K562 (cell line): ENCODE results near the gene CNGB1. TPM values are rescaled to one million over a fixed set of nuclear protein-coding genes. Genes with fewer than 3 reads are reported as not detected.

Source experiments
- ATAC-seq: fragments of 200-7000 bp; cut with Tn5 transposase; 3 replicates; pipeline ENCODE4 v1.9.1; 2020; ENCODE audit warnings: moderate library complexity
- BruUV-seq: library from RNA; stranded (reverse); fragments of 400-500 nt; replicated peaks from 2 replicates; lab custom pipeline; 2021; lab: Mats Ljungman, UMichigan
- CTCF ChIA-PET: fragments of 300-600 bp; formaldehyde crosslinking; extraction: SDS; loops from one replicate; lab custom pipeline; 2021; ENCODE audit warnings: low intra/inter-chr PET ratio; lab: Yijun Ruan, JAX
- POLR2A ChIA-PET: fragments of 300-600, 350-650 bp; sonication (Branson Sonifier 250); formaldehyde crosslinking; extraction: SDS; loops from one replicate; lab custom pipeline; 2021; ENCODE audit warnings: antibody characterized with exemption, inconsistent platforms; lab: Yijun Ruan, JAX
- DNase-seq, 4 experiments: peaks; one replicate each; pipeline versions ENCODE4 v3.0.0 to v3.0.0-alpha.2; 2011 to 2018; ENCODE audit warnings: low spot score in 3 of 4, mixed read lengths in 3 of 4; ENCODE audit errors: extremely low read depth in 1 of 4
- FAIRE-seq: peaks from 2 replicates; lab custom pipeline; 2011; peaks lifted over from hg19 to GRCh38; lab: Jason Lieb, UNC
- H2AFZ ChIP-seq: 2 replicates; pipeline ENCODE4 v1.6.0; 2011; ENCODE audit warnings: low read depth, low read length, control low read depth, inconsistent platforms
- H3K27ac ChIP-seq: fragments of 200-600 bp; 3 replicates; pipeline ENCODE4 v1.8.0; 2011; ENCODE audit warnings: low read depth, mild to moderate bottlenecking, control low read depth, inconsistent platforms, low read length, moderate library complexity, mixed read lengths; ENCODE audit errors: extremely low read depth
- H3K27me3 ChIP-seq, 2 experiments: fragments of 300-600 bp in 1 of 2; 2 replicates in 1 of 2; 3 replicates in 1 of 2; pipeline versions ENCODE4 v1.6.0 to v1.8.0; 2011; ENCODE audit warnings: inconsistent platforms in 2 of 2, low read length in 2 of 2, mild to moderate bottlenecking in 1 of 2, mixed read lengths in 1 of 2, moderate library complexity in 1 of 2; ENCODE audit not compliant: control insufficient read depth in 2 of 2, insufficient read depth in 2 of 2
- H3K36me3 ChIP-seq: fragments of 300-600 bp; 3 replicates; pipeline ENCODE4 v1.8.0; 2011; ENCODE audit warnings: mild to moderate bottlenecking, low read length, inconsistent platforms; ENCODE audit not compliant: control insufficient read depth, insufficient read depth
- H3K4me1 ChIP-seq, 2 experiments: fragments of 200-600 bp in 1 of 2; replicated peaks in 1 of 2; 2 replicates in 1 of 2; 3 replicates in 1 of 2; pipeline versions ENCODE4 v1.5.1 to v1.8.0; 2011; ENCODE audit warnings: inconsistent platforms in 2 of 2, low read length in 2 of 2, mild to moderate bottlenecking in 1 of 2, mixed read lengths in 1 of 2, moderate library complexity in 1 of 2; ENCODE audit not compliant: control insufficient read depth in 2 of 2, insufficient read depth in 2 of 2
- H3K4me2 ChIP-seq: 2 replicates; pipeline ENCODE4 v1.6.1; 2011; ENCODE audit warnings: low read length, control low read depth, inconsistent platforms, mixed read lengths; ENCODE audit not compliant: insufficient read depth
- H3K4me3 ChIP-seq: fragments of 200-600 bp; sonication (generic), shearing (Covaris generic); 2 replicates; pipeline ENCODE4 v1.5.1; 2016; ENCODE audit warnings: control low read depth, inconsistent platforms
- H3K79me2 ChIP-seq: fragments of 200-600 bp; 3 replicates; pipeline ENCODE4 v1.8.0; 2011; ENCODE audit warnings: low read length, inconsistent platforms; ENCODE audit not compliant: control insufficient read depth, insufficient read depth
- H3K9ac ChIP-seq, 2 experiments: 2 replicates each; pipeline versions ENCODE4 v1.6.0 to v1.6.1; 2011; ENCODE audit warnings: low read depth in 2 of 2, low read length in 2 of 2, control low read depth in 1 of 2, inconsistent platforms in 1 of 2, mild to moderate bottlenecking in 1 of 2, mixed read lengths in 1 of 2; ENCODE audit not compliant: insufficient read depth in 1 of 2
- H3K9me1 ChIP-seq: one replicate; pipeline ENCODE4 v1.6.0; 2011; ENCODE audit warnings: inconsistent platforms, mild to moderate bottlenecking, low read length, moderate library complexity; ENCODE audit not compliant: control insufficient read depth, insufficient read depth
- H3K9me3 ChIP-seq: replicated peaks from 2 replicates; pipeline ENCODE4 v1.5.1; 2011; ENCODE audit warnings: low read depth, low read length, inconsistent platforms; ENCODE audit not compliant: control insufficient read depth, insufficient read depth
- H4K20me1 ChIP-seq: replicated peaks from 2 replicates; pipeline ENCODE4 v1.6.1; 2011; ENCODE audit warnings: low read length, inconsistent platforms, mixed read lengths; ENCODE audit not compliant: control insufficient read depth, insufficient read depth
- CTBP1 ChIP-seq: fragments of 450-650 bp; IDR thresholded peaks from 2 replicates; pipeline ENCODE4 v1.6.1; 2016; ENCODE audit warnings: borderline replicate concordance
- CXXC5 ChIP-seq: fragments of 250-450 bp; sonication (Bioruptor Pico); IDR thresholded peaks from 2 replicates; pipeline ENCODE4 v1.8.0; 2022; ENCODE audit warnings: inconsistent platforms, mild to moderate bottlenecking, moderate library complexity
- GATAD2A ChIP-seq: fragments of 450-650 bp; IDR thresholded peaks from 2 replicates; pipeline ENCODE4 v1.6.1; 2017
- HLTF ChIP-seq: fragments of 450-650 bp; IDR thresholded peaks from 2 replicates; pipeline ENCODE4 v1.6.1; 2016
- KAT2B ChIP-seq: IDR thresholded peaks from one replicate; pipeline ENCODE4 v1.6.1; 2012; ENCODE audit warnings: low read depth, mild to moderate bottlenecking, control low read depth, inconsistent platforms, low read length, moderate library complexity
- MAFF ChIP-seq: IDR thresholded peaks from 2 replicates; pipeline ENCODE4 v1.6.1; 2012; ENCODE audit warnings: low read length, improper control_type of control experiment
- MAZ ChIP-seq, 2 experiments: fragments of 450-650 bp in 1 of 2; sonication (generic) in 1 of 2; formaldehyde crosslinking; IDR thresholded peaks in 1 of 2; conservative IDR thresholded peaks in 1 of 2; 2 replicates each; pipeline versions ENCODE4 v1.4.0 to v1.5.0; 2020; ENCODE audit warnings: mild to moderate bottlenecking in 1 of 2, missing genetic modification reagents in 1 of 2
- MTA3 ChIP-seq: fragments of 450-650 bp; formaldehyde crosslinking; IDR thresholded peaks from 2 replicates; pipeline ENCODE4 v1.6.1; 2017; ENCODE audit warnings: mild to moderate bottlenecking, borderline replicate concordance
- MYC ChIP-seq, 2 experiments: fragments of 250-450 bp in 1 of 2; sonication (Bioruptor Pico) in 1 of 2; IDR thresholded peaks; 2 replicates each; pipeline versions ENCODE4 v1.5.1 to v1.6.1; 2012 to 2021; ENCODE audit warnings: low read depth in 2 of 2, borderline replicate concordance in 1 of 2, improper control_type of control experiment in 1 of 2, low read length in 1 of 2, mild to moderate bottlenecking in 1 of 2, moderate library complexity in 1 of 2
- NCOA4 ChIP-seq: fragments of 450-650 bp; IDR thresholded peaks from 2 replicates; pipeline ENCODE4 v1.6.1; 2018; ENCODE audit warnings: mild to moderate bottlenecking; ENCODE audit not compliant: partially characterized antibody
- PHF20 ChIP-seq: fragments of 450-650 bp; IDR thresholded peaks from 2 replicates; pipeline ENCODE4 v1.6.1; 2018; ENCODE audit not compliant: partially characterized antibody
- RAD21 ChIP-seq, 2 experiments: fragments of 250-450 bp in 1 of 2; fragments of 450-650 bp in 1 of 2; sonication (Bioruptor Pico) in 1 of 2; formaldehyde crosslinking in 1 of 2; IDR thresholded peaks in 1 of 2; conservative IDR thresholded peaks in 1 of 2; 2 replicates each; pipeline versions ENCODE4 v1.4.0 to v1.8.0; 2020 to 2022; ENCODE audit warnings: mild to moderate bottlenecking in 2 of 2, moderate library complexity in 1 of 2
- SMARCA5 ChIP-seq: fragments of 450-650 bp; IDR thresholded peaks from 2 replicates; pipeline ENCODE4 v1.6.1; 2016
- TBL1XR1 ChIP-seq, 2 experiments: IDR thresholded peaks; 2 replicates each; pipeline ENCODE4 v1.6.1; 2012; ENCODE audit warnings: improper control_type of control experiment in 2 of 2, low read length in 2 of 2, mild to moderate bottlenecking in 1 of 2
- ZNF253 ChIP-seq: fragments of 250-450 bp; sonication (Bioruptor Pico); conservative IDR thresholded peaks from 2 replicates; pipeline ENCODE4 v1.6.1; 2021; ENCODE audit warnings: mild to moderate bottlenecking
- WGBS: fragments of 100-300 bp; shearing (Covaris generic); methylation state at CpG from one replicate; pipeline ENCODE4 v1.1.6; 2016; ENCODE audit warnings: low coverage, mixed read lengths; ENCODE audit not compliant: insufficient coverage; ENCODE audit errors: missing lambda C conversion rate; 5-methylcytosine and 5-hydroxymethylcytosine counted together
- in situ Hi-C: fragments of 300-500 bp; cut with MboI; formaldehyde crosslinking; loops from 4 replicates; pipeline ENCODE4 v1.15.0; 2018; ENCODE audit warnings: inconsistent platforms, mixed read lengths
- intact Hi-C: fragments of 100-400 bp; cut with micrococcal nuclease; formaldehyde crosslinking; loops from 2 replicates; pipeline ENCODE4 v1.14.2; 2022
- polyA plus RNA-seq, 8 experiments: library from polyadenylated mRNA; depleted of rRNA in 4 of 8; stranded (reverse) in 5 of 8; unstranded in 3 of 8; fragments of >200 nt; fragmentation: Nextera tagmentation in 2 of 8; fragmentation: Illumina TruSeq in 1 of 8; extraction: Ambion mirVana in 2 of 8; extraction: Trizol in 1 of 8; gene quantifications; 2 replicates each; pipeline versions ENCODE4 v1.2.1 to v1.2.3, GENCODE V29; 2011 to 2014; ENCODE audit warnings: inconsistent platforms in 1 of 8, missing spikeins in 1 of 8
- total RNA-seq, 7 experiments: library from RNA; depleted of rRNA in 6 of 7; stranded (reverse); fragments of >200 nt in 6 of 7; fragmentation: Illumina TruSeq in 2 of 7; extraction: Trizol in 2 of 7; gene quantifications; 2 replicates each; pipeline versions ENCODE4 v1.2.1 to v1.2.3, GENCODE V29; 2011 to 2021; ENCODE audit warnings: low replicate concordance in 1 of 7
- TF ChIP-seq, protein P1 (sequence below): IDR thresholded peaks from 2 replicates; pipeline ENCODE4 v1.6.1; 2012; ENCODE audit warnings: low read depth, low read length, improper control_type of control experiment, borderline replicate concordance
- TF ChIP-seq, protein P2 (sequence below): sonication (generic); formaldehyde crosslinking; IDR thresholded peaks from 2 replicates; pipeline ENCODE4 v1.8.1; 2023; ENCODE audit warnings: mild to moderate bottlenecking, missing genetic modification reagents, moderate library complexity
- TF ChIP-seq, protein P3 (sequence below): sonication (generic); formaldehyde crosslinking; IDR thresholded peaks from 2 replicates; pipeline ENCODE4 v1.8.0; 2022; ENCODE audit warnings: mild to moderate bottlenecking, missing genetic modification reagents

Gene CNGB1
- total and polyA plus RNA-seq, 9 of the 15 experiments (the other 6 are each of a cell fraction or from before 2014, with no cell fraction given) = not detected

DNA sequence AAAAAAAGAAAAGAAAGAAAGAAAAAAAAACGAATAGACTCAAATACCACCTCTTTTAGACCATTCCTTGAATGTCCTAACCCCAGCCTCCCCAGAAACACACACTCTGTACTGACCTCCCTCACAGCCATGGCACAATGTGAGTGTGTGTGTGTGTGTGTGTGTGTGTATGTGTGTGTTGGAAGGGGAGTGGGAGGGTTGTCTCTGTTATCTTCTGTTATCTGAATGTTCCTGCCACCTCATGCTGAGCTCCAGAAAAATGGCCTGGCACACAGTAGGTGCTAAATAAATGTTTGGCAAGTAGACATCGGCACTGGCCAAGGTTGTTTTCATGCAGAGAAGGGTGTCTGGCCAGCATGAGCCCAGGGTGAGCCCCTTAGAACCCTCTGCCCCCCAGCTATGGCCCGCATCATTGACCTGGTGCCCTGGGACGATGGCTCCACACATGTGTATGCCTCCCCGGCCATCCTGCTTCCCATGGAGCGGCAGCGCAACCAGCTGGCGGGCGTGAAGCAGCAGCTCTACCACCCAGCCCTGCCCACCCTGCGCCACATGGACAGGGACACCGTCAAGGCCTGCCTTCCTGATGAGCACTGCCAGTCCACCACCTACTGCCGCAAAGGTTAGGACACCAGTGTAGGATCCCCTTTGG lies 6.6 kb upstream of the CNGB1 start:
- Histone ChIP-seq H3K79me2 (no peaks in the 10 kb centered on the region), H3K27ac (peak overlapping the region; percentile 74), H3K4me2 (peak overlapping the region; percentile 19; the same call in 1 of the 2 replicates), H3K27me3 (no peaks in the 10 kb centered on the region), H3K4me3 (no peak overlapping the region), H3K9me3 (no peaks in the 10 kb centered on the region), H3K36me3 (no peaks in the 10 kb centered on the region), H4K20me1 (no peaks in the 10 kb centered on the region), H3K9me1 (peaks cover 6% of the 10 kb centered on the region), H2AFZ (peak overlapping the region; percentile 60), H3K4me1 (peaks cover 28 to 42% of the 10 kb centered on the region in 2 experiments), H3K9ac (peak overlapping the region; percentile 42 to 71; a peak in 3 of 4 replicates)
- 69% methylated on average over 10 of the region's 12 CpGs for WGBS
- peak in 3 of 4 experiments; percentile 27 to 57 (median 39) for DNase-seq
- ATAC-seq = peak; percentile 14
- FAIRE-seq = no peak
- BruUV-seq = no TSS peak
- in situ Hi-C loops = no loop called here
- intact Hi-C loops = no loop called here
- ChIA-PET CTCF (no interaction called here), POLR2A (interaction anchor here (0.6 to 2.4 kb wide), 6 partner anchors 14 to 652 kb away, joined by 3 to 18 read pairs (median 4); partner anchors contain the start of gene CNOT1)
- TF ChIP-seq NCOA4 (no peak), MAZ (CRISPR knock-in tag; conservative IDR thresholded peaks at IDR 0.05 in 1 of 2, IDR thresholded peaks at IDR 0.05 in 1 of 2) (no peak), ZNF253 (CRISPR knock-in tag) (no peak), HLTF (no peak), SMARCA5 (no peak), CXXC5 (no peak), CTBP1 (peak; percentile 31; the same call in 1 of the 2 replicates), RAD21 (CRISPR knock-in tag; conservative IDR thresholded peaks at IDR 0.05 in 1 of 2, IDR thresholded peaks at IDR 0.05 in 1 of 2) (peak in 1 of 2 experiments; percentile 29; a peak in 2 of 4 replicates), TBL1XR1 (IDR thresholded peaks at IDR 0.05; ENCODE audit: low read length in 2 of 2) (peak in 1 of 2 experiments; percentile 32; a peak in 1 of 4 replicates), MAFF (peak; percentile 6; the same call in 1 of the 2 replicates), GATAD2A (no peak; the same call in 1 of the 2 replicates), PHF20 (no peak), MYC (IDR thresholded peaks at IDR 0.05; ENCODE audit: low read depth, low read length) (peak; percentile 46; the same call in 1 of the 2 replicates), MYC (CRISPR knock-in tag; IDR thresholded peaks at IDR 0.05; ENCODE audit: borderline replicate concordance, low read depth) (no peak), MTA3 (0 out of 2 replicates have a peak, but pooled peaks have one; percentile 54), KAT2B (no peak)
- TF ChIP-seq, protein P1, sequence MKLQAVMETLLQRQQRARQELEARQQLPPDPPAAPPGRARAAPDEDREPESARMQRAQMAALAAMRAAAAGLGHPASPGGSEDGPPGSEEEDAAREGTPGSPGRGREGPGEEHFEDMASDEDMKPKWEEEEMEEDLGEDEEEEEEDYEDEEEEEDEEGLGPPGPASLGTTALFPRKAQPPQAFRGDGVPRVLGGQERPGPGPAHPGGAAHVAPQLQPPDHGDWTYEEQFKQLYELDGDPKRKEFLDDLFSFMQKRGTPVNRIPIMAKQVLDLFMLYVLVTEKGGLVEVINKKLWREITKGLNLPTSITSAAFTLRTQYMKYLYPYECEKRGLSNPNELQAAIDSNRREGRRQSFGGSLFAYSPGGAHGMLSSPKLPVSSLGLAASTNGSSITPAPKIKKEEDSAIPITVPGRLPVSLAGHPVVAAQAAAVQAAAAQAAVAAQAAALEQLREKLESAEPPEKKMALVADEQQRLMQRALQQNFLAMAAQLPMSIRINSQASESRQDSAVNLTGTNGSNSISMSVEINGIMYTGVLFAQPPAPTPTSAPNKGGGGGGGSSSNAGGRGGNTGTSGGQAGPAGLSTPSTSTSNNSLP = 0 out of 2 replicates have a peak, but pooled peaks have one; percentile 14
- TF ChIP-seq, protein P2, sequence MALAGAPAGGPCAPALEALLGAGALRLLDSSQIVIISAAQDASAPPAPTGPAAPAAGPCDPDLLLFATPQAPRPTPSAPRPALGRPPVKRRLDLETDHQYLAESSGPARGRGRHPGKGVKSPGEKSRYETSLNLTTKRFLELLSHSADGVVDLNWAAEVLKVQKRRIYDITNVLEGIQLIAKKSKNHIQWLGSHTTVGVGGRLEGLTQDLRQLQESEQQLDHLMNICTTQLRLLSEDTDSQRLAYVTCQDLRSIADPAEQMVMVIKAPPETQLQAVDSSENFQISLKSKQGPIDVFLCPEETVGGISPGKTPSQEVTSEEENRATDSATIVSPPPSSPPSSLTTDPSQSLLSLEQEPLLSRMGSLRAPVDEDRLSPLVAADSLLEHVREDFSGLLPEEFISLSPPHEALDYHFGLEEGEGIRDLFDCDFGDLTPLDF (CRISPR knock-in tag) = no peak
- TF ChIP-seq, protein P3, sequence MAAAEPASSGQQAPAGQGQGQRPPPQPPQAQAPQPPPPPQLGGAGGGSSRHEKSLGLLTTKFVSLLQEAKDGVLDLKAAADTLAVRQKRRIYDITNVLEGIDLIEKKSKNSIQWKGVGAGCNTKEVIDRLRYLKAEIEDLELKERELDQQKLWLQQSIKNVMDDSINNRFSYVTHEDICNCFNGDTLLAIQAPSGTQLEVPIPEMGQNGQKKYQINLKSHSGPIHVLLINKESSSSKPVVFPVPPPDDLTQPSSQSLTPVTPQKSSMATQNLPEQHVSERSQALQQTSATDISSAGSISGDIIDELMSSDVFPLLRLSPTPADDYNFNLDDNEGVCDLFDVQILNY (CRISPR knock-in tag) = no peak
